ENCODE data around the gene SERINC5. TPM values are rescaled to one million over a fixed set of nuclear protein-coding genes. Genes with fewer than 3 reads are reported as not detected.

Gene SERINC5
- total and polyA plus RNA-seq, 4 donors, result 6.2 to 84.5 (median 23.9) TPM

- H3K9ac ChIP-seq (ENCODE audit: insufficient read depth in 1 of 2, low read length in 2 of 2), result no peak overlapping the region
- no peaks in the 10 kb centered on the region for H3K36me3 ChIP-seq (ENCODE audit: control insufficient read depth in 4 of 4, insufficient read depth in 4 of 4, low read length in 4 of 4)
- no peak overlapping the region for H3K4me3 ChIP-seq
- DNase-seq (no peak), ATAC-seq (ENCODE audit: insufficient read depth, low FRiP score) (no peak)
- H3K27me3 ChIP-seq (ENCODE audit: control insufficient read depth in 3 of 3, insufficient read depth in 3 of 3, low read length in 2 of 3), result no peaks in the 10 kb centered on the region
- H3K4me1 ChIP-seq (ENCODE audit: control insufficient read depth in 5 of 5, insufficient read depth in 5 of 5, low read length in 5 of 5), result peaks cover 0 to 4% (median 0%) of the 10 kb centered on the region in 5 donors
- H3K9me3 ChIP-seq (ENCODE audit: control insufficient read depth in 4 of 4, insufficient read depth in 3 of 4, low read length in 3 of 4), result no peaks in the 10 kb centered on the region
- TF ChIP-seq CTCF (IDR thresholded peaks at IDR 0.05; ENCODE audit: control extremely low read depth, extremely low read depth), result no peak
- H3K27ac ChIP-seq (ENCODE audit: low read depth in 1 of 2, low read length in 1 of 2), result no peak overlapping the region
- WGBS, 2 donors, result 84 to 86% methylated on average over 10 of the region's 10 CpGs
Measured at GRCh38 chr5:80072103-80073073, 183.5 kb downstream of the SERINC5 start.

- no peak overlapping the region for H3K27ac ChIP-seq (ENCODE audit: low read depth in 1 of 2, low read length in 1 of 2)
- peaks cover 0 to 2% (median 0%) of the 10 kb centered on the region in 4 donors for H3K36me3 ChIP-seq (ENCODE audit: control insufficient read depth in 4 of 4, insufficient read depth in 4 of 4, low read length in 4 of 4)
- 83 to 93% methylated on average over 2 of the region's 2 CpGs for WGBS, 2 donors
- H3K4me1 ChIP-seq (ENCODE audit: control insufficient read depth in 5 of 5, insufficient read depth in 5 of 5, low read length in 5 of 5), result peaks cover 0 to 4% (median 0%) of the 10 kb centered on the region in 5 donors
- no peaks in the 10 kb centered on the region for H3K27me3 ChIP-seq (ENCODE audit: control insufficient read depth in 3 of 3, insufficient read depth in 3 of 3, low read length in 2 of 3)
- no peaks in the 10 kb centered on the region for H3K9me3 ChIP-seq (ENCODE audit: control insufficient read depth in 4 of 4, insufficient read depth in 3 of 4, low read length in 3 of 4)
- no peak overlapping the region for H3K4me3 ChIP-seq
- ATAC-seq (ENCODE audit: insufficient read depth, low FRiP score) (no peak), DNase-seq (no peak)
- TF ChIP-seq CTCF (IDR thresholded peaks at IDR 0.05; ENCODE audit: control extremely low read depth, extremely low read depth), result no peak
- no peak overlapping the region for H3K9ac ChIP-seq (ENCODE audit: insufficient read depth in 1 of 2, low read length in 2 of 2)
Measured at GRCh38 chr5:80071510-80072021, 184.3 kb downstream of the SERINC5 start.

- H3K27ac ChIP-seq (ENCODE audit: low read depth in 1 of 2, low read length in 1 of 2), result peak overlapping the region in 1 of 2 donors; percentile 5
- peaks cover 0 to 4% (median 0%) of the 10 kb centered on the region in 5 donors for H3K4me1 ChIP-seq (ENCODE audit: control insufficient read depth in 5 of 5, insufficient read depth in 5 of 5, low read length in 5 of 5)
- no peaks in the 10 kb centered on the region for H3K27me3 ChIP-seq (ENCODE audit: control insufficient read depth in 3 of 3, insufficient read depth in 3 of 3, low read length in 2 of 3)
- DNase-seq, result no peak
- WGBS, 2 donors, result 39 to 71% methylated on average over 10 of the region's 10 CpGs
- peaks cover 0 to 3% (median 0%) of the 10 kb centered on the region in 4 donors for H3K36me3 ChIP-seq (ENCODE audit: control insufficient read depth in 4 of 4, insufficient read depth in 4 of 4, low read length in 4 of 4)
- no peak overlapping the region for H3K4me3 ChIP-seq
- H3K9ac ChIP-seq (ENCODE audit: insufficient read depth in 1 of 2, low read length in 2 of 2), result no peak overlapping the region
- no peak for ATAC-seq (ENCODE audit: insufficient read depth, low FRiP score)
- H3K9me3 ChIP-seq (ENCODE audit: control insufficient read depth in 4 of 4, insufficient read depth in 3 of 4, low read length in 3 of 4), result no peaks in the 10 kb centered on the region
- TF ChIP-seq CTCF (IDR thresholded peaks at IDR 0.05; ENCODE audit: control extremely low read depth, extremely low read depth), result no peak
Measured at GRCh38 chr5:80070338-80071056, 185.4 kb downstream of the SERINC5 start.

All from lung (tissue), 12 donors.